OCI-LY7 (cell line): ENCODE results near the gene LTV1.

Experiments
- CTCF ChIP-seq: fragments of 200-600 bp; sonication (generic); conservative IDR thresholded peaks from 2 replicates; pipeline ENCODE4 v1.5.1; 2014; ENCODE audit warnings: mild to moderate bottlenecking, antibody characterized with exemption, low read length, moderate library complexity, mixed read lengths
- EZH2phosphoT487 ChIP-seq: fragments of 200-600 bp; sonication (generic); IDR thresholded peaks from 2 replicates; pipeline ENCODE4 v1.6.1; 2018; ENCODE audit warnings: low read depth, borderline replicate concordance, mild to moderate bottlenecking, mixed run types, antibody characterized with exemption, low read length, moderate library complexity, mixed read lengths

DNA sequence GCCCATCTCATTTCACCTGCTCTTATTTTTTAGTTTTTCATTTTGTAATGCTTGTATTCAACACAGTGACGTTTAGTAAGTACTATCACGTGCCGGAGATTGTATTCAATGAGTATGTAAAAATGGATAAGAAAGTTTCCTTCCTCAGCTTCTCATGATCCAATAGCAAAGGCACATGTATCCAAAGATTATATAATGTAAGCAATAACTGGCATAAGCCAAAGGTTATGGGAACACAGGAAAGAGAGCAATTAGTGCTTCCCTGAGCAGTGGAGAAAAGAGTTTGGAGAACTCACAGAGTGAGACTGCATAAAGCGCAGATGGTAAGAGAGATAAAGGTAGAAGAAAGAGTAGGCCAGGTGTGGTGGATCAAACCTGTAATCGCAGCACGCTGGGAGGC, 21.8 kb upstream of the LTV1 start:
- TF ChIP-seq CTCF (no peak), EZH2phosphoT487 (no peak)
